HepG2 (cell line): ENCODE data around the gene GBX1. TPM values are rescaled to one million over a fixed set of nuclear protein-coding genes. Genes with fewer than 3 reads are reported as not detected.

Experiments used
- ATAC-seq: fragments of 200-7000 bp; cut with Tn5 transposase; 3 replicates; pipeline ENCODE4 v1.9.1; 2020; ENCODE audit warnings: mild to moderate bottlenecking, moderate library complexity
- BruUV-seq: library from RNA; stranded (reverse); fragments of 400-500 nt; replicated peaks from 2 replicates; lab custom pipeline; 2021; lab: Mats Ljungman, UMichigan
- CTCF ChIA-PET: fragments of 300-600 bp; formaldehyde crosslinking; extraction: SDS; loops from one replicate; lab custom pipeline; 2021; ENCODE audit warnings: low total read pairs, inconsistent platforms, low intra/inter-chr PET ratio; lab: Yijun Ruan, JAX
- POLR2A ChIA-PET: fragments of 350-600 bp; sonication (Branson Sonifier 250); formaldehyde crosslinking; loops from one replicate; lab custom pipeline; 2020; ENCODE audit warnings: antibody characterized with exemption, inconsistent platforms; lab: Yijun Ruan, JAX
- DNase-seq: peaks from one replicate; pipeline ENCODE4 v3.0.0-alpha.2; 2015; ENCODE audit warnings: low spot score
- FAIRE-seq: peaks from 3 replicates; lab custom pipeline; 2011; peaks lifted over from hg19 to GRCh38; lab: Jason Lieb, UNC
- H2AFZ ChIP-seq: one replicate; pipeline ENCODE4 v1.6.1; 2011; ENCODE audit warnings: low read length, inconsistent platforms
- H3K27ac ChIP-seq: fragments of 300-600 bp; 3 replicates; pipeline ENCODE4 v1.8.0; 2011; ENCODE audit warnings: mixed run types, mild to moderate bottlenecking, mixed read lengths, low read length, inconsistent platforms; ENCODE audit not compliant: insufficient read depth; ENCODE audit errors: extremely low read length
- H3K27me3 ChIP-seq, 2 experiments: fragments of 200-600 bp in 1 of 2; 2 replicates in 1 of 2; 3 replicates in 1 of 2; pipeline versions ENCODE4 v1.6.0 to v1.8.0; 2011; ENCODE audit warnings: low read length in 2 of 2, mild to moderate bottlenecking in 2 of 2, moderate library complexity in 2 of 2, inconsistent platforms in 1 of 2; ENCODE audit not compliant: insufficient read depth in 2 of 2, control insufficient read depth in 1 of 2
- H3K36me3 ChIP-seq, 2 experiments: fragments of 200-600 bp in 1 of 2; replicated peaks in 1 of 2; 2 replicates in 1 of 2; 3 replicates in 1 of 2; pipeline versions ENCODE4 v1.5.1 to v1.8.0; 2011; ENCODE audit warnings: low read length in 2 of 2, inconsistent platforms in 1 of 2; ENCODE audit not compliant: insufficient read depth in 2 of 2, control insufficient read depth in 1 of 2
- H3K4me1 ChIP-seq: 2 replicates; pipeline ENCODE4 v1.5.1; 2012; ENCODE audit warnings: low read length, inconsistent platforms; ENCODE audit not compliant: insufficient read depth
- H3K4me2 ChIP-seq: 2 replicates; pipeline ENCODE4 v1.6.0; 2011; ENCODE audit warnings: low read depth, low read length, inconsistent platforms
- H3K4me3 ChIP-seq, 3 experiments: fragments of 200-600 bp in 1 of 3; sonication (generic), shearing (Covaris generic) in 1 of 3; replicated peaks in 1 of 3; 2 replicates each; pipeline ENCODE4 v1.5.1; 2011 to 2016; ENCODE audit warnings: low read length in 3 of 3, inconsistent platforms in 2 of 3, low read depth in 2 of 3, mild to moderate bottlenecking in 2 of 3, control low read depth in 1 of 3, mixed read lengths in 1 of 3; ENCODE audit not compliant: insufficient read depth in 1 of 3
- H3K79me2 ChIP-seq: one replicate; pipeline ENCODE4 v1.6.1; 2011; ENCODE audit warnings: low read length, inconsistent platforms; ENCODE audit not compliant: insufficient read depth
- H3K9ac ChIP-seq: 2 replicates; pipeline ENCODE4 v1.6.0; 2011; ENCODE audit warnings: mild to moderate bottlenecking, low read depth, low read length, inconsistent platforms; ENCODE audit not compliant: insufficient read depth
- H3K9me3 ChIP-seq: 2 replicates; pipeline ENCODE4 v1.5.1; 2012; ENCODE audit warnings: mild to moderate bottlenecking, low read length
- H4K20me1 ChIP-seq: 2 replicates; pipeline ENCODE4 v1.6.0; 2011; ENCODE audit warnings: inconsistent platforms, mild to moderate bottlenecking, low read length, moderate library complexity; ENCODE audit not compliant: insufficient read depth
- ARID5B ChIP-seq: IDR thresholded peaks from 2 replicates; pipeline ENCODE4 v1.4.0; 2020; ENCODE audit warnings: mild to moderate bottlenecking, missing genetic modification reagents
- CREB1 ChIP-seq, 2 experiments: fragments of 450-650 bp in 1 of 2; IDR thresholded peaks; 2 replicates each; pipeline ENCODE4 v1.6.1; 2016 to 2017; ENCODE audit warnings: control low read depth in 1 of 2, mild to moderate bottlenecking in 1 of 2, missing compliant biosample characterization in 1 of 2, missing genetic modification characterization in 1 of 2
- HDAC6 ChIP-seq: fragments of 200-600 bp; sonication (generic); IDR thresholded peaks from 2 replicates; pipeline ENCODE4 v1.7.0; 2017; ENCODE audit warnings: mild to moderate bottlenecking, antibody characterized with exemption, low read length, low read depth
- JUNB ChIP-seq: sonication (generic); formaldehyde crosslinking; IDR thresholded peaks from 2 replicates; pipeline ENCODE4 v1.8.0; 2022; ENCODE audit warnings: missing genetic modification reagents, mild to moderate bottlenecking, borderline replicate concordance
- MAFG ChIP-seq: sonication (generic); formaldehyde crosslinking; IDR thresholded peaks from 2 replicates; pipeline ENCODE4 v1.5.1; 2020; ENCODE audit warnings: mild to moderate bottlenecking, missing genetic modification reagents
- NR2F1 ChIP-seq, 2 experiments: fragments of 450-650 bp in 1 of 2; formaldehyde crosslinking in 1 of 2; IDR thresholded peaks; 2 replicates each; pipeline versions ENCODE4 v1.5.0 to v1.6.1; 2016 to 2020; ENCODE audit warnings: mild to moderate bottlenecking in 1 of 2, missing compliant biosample characterization in 1 of 2, missing genetic modification reagents in 1 of 2, moderate library complexity in 1 of 2
- PITX1 ChIP-seq: sonication (generic); formaldehyde crosslinking; IDR thresholded peaks from 2 replicates; pipeline ENCODE4 v1.5.1; 2020; ENCODE audit warnings: mild to moderate bottlenecking, missing genetic modification reagents
- XBP1 ChIP-seq: sonication (generic); formaldehyde crosslinking; IDR thresholded peaks from 2 replicates; pipeline ENCODE4 v1.5.0; 2020; ENCODE audit warnings: missing genetic modification reagents
- XRCC5 ChIP-seq: fragments of 200-400 bp; formaldehyde crosslinking; optimal IDR thresholded peaks from 2 replicates; pipeline ENCODE3; 2017; ENCODE audit warnings: mild to moderate bottlenecking, low read length
- ZBTB14 ChIP-seq: sonication (generic); formaldehyde crosslinking; IDR thresholded peaks from 2 replicates; pipeline ENCODE4 v1.4.0; 2020; ENCODE audit warnings: missing genetic modification reagents
- ZBTB33 ChIP-seq: sonication (generic); formaldehyde crosslinking; IDR thresholded peaks from 2 replicates; pipeline ENCODE4 v1.4.0; 2020; ENCODE audit warnings: missing genetic modification reagents
- ZEB1 ChIP-seq: IDR thresholded peaks from 2 replicates; pipeline ENCODE4 v1.6.1; 2012; ENCODE audit warnings: mild to moderate bottlenecking, low read depth, inconsistent platforms; ENCODE audit not compliant: insufficient replicate concordance
- ZNF563 ChIP-seq: sonication (generic); formaldehyde crosslinking; IDR thresholded peaks from 2 replicates; pipeline ENCODE4 v1.8.0; 2022; ENCODE audit warnings: mild to moderate bottlenecking, moderate library complexity, missing genetic modification reagents
- ZNF773 ChIP-seq: sonication (generic); formaldehyde crosslinking; IDR thresholded peaks from 2 replicates; pipeline ENCODE4 v1.4.0; 2020; ENCODE audit warnings: missing genetic modification reagents, borderline replicate concordance
- WGBS: methylation state at CpG from one replicate; pipeline ENCODE4 v1.1.6; 2017; ENCODE audit warnings: low lambda C conversion rate; 5-methylcytosine and 5-hydroxymethylcytosine counted together
- in situ Hi-C: cut with HindIII; loops from 2 replicates; pipeline ENCODE4 v1.10.0; 2017; ENCODE audit warnings: low pct_unique_long_range_greater_than_20kb; ENCODE audit not compliant: extremely low pct_ligation_motif_present
- intact Hi-C: fragments of 100-400 bp; cut with micrococcal nuclease; formaldehyde crosslinking; loops from one replicate; pipeline ENCODE4 v1.10.0; 2022; ENCODE audit not compliant: unreplicated experiment
- polyA plus RNA-seq, 8 experiments: library from polyadenylated mRNA; depleted of rRNA in 3 of 8; stranded (reverse) in 7 of 8; unstranded in 1 of 8; fragments of >200 nt; fragmentation: Illumina TruSeq in 4 of 8; extraction: Trizol in 4 of 8; gene quantifications; 2 replicates each; pipeline versions ENCODE4 v1.2.1 to v1.2.3, GENCODE V29; 2011 to 2016; ENCODE audit warnings: low read depth in 4 of 8, missing spikeins in 1 of 8, mixed read lengths in 1 of 8; ENCODE audit not compliant: insufficient read depth in 1 of 8
- total RNA-seq, 5 experiments: library from RNA; depleted of rRNA; stranded (reverse); fragments of >200 nt; fragmentation: Illumina TruSeq; extraction: Trizol; gene quantifications; 2 replicates each; pipeline ENCODE4 v1.2.3, GENCODE V29; 2016; ENCODE audit warnings: low read depth in 1 of 5

GBX1 gene
- total and polyA plus RNA-seq, 2 of the 13 experiments (the other 11 are each of a cell fraction or from before 2014, with no cell fraction given): not detected

- Histone ChIP-seq H3K27ac (no peak overlapping the region), H3K4me1 (no peaks in the 10 kb centered on the region), H2AFZ (no peak overlapping the region), H3K36me3 (peaks cover 20 to 56% of the 10 kb centered on the region in 2 experiments; a peak in 4 of 5 replicates), H3K79me2 (peaks cover 8% of the 10 kb centered on the region), H3K9me3 (no peaks in the 10 kb centered on the region), H3K27me3 (no peaks in the 10 kb centered on the region), H3K4me3 (no peak overlapping the region), H3K4me2 (no peak overlapping the region), H3K9ac (no peak overlapping the region), H4K20me1 (peaks cover 17% of the 10 kb centered on the region; the same call in 1 of the 2 replicates)
- in situ Hi-C loops (no loop called here), intact Hi-C loops (no loop called here)
- CTCF ChIA-PET: no interaction called here
- 96% methylated on average over 5 of the region's 12 CpGs for WGBS
- BruUV-seq: TSS peak; percentile 36
- ATAC-seq (no peak), FAIRE-seq (no peak), DNase-seq (no peak)
- POLR2A ChIA-PET: no interaction called here
- TF ChIP-seq ARID5B: no peak
- TF ChIP-seq CREB1 (IDR thresholded peaks at IDR 0.05): no peak
- no peak for TF ChIP-seq CREB1 (CRISPR knock-in tag; IDR thresholded peaks at IDR 0.05)
- TF ChIP-seq XRCC5: no peak
- no peak for TF ChIP-seq HDAC6
- TF ChIP-seq NR2F1 (CRISPR knock-in tag; IDR thresholded peaks at IDR 0.05): no peak
- TF ChIP-seq ZEB1: no peak
- no peak for TF ChIP-seq JUNB (CRISPR knock-in tag)
- TF ChIP-seq ZBTB14 (CRISPR knock-in tag): no peak
- no peak for TF ChIP-seq MAFG
- no peak for TF ChIP-seq ZNF773
- TF ChIP-seq ZBTB33 (CRISPR knock-in tag): no peak
- TF ChIP-seq ZNF563 (CRISPR knock-in tag): no peak
- no peak for TF ChIP-seq PITX1 (CRISPR knock-in tag)
- TF ChIP-seq XBP1: no peak
Measured at GRCh38 chr7:151117565-151117964, 49.9 kb downstream of the GBX1 start.
